Lung (tissue), 12 donors: ENCODE results near the gene UBR4. TPM values are rescaled to one million over a fixed set of nuclear protein-coding genes. Genes with fewer than 3 reads are reported as not detected.

ENCODE experiments used
- ATAC-seq: fragments of 200-7000 bp; cut with Tn5 transposase; one replicate; pipeline ENCODE4 v1.9.1; 2020; ENCODE audit warnings: moderate number of reproducible peaks; ENCODE audit not compliant: insufficient read depth, low FRiP score
- DNase-seq, 3 donors: peaks; one replicate each; pipeline ENCODE4 v3.0.0-alpha.2; 2013 to 2017
- H3K27ac ChIP-seq, 2 donors: one replicate each; pipeline ENCODE4 v1.5.1; 2013; ENCODE audit warnings: mild to moderate bottlenecking in 2 of 2, moderate library complexity in 2 of 2, control low read depth in 1 of 2, inconsistent platforms in 1 of 2, low read depth in 1 of 2, low read length in 1 of 2
- H3K27me3 ChIP-seq, 3 donors: one replicate each; pipeline ENCODE4 v1.5.1; 2013; ENCODE audit warnings: low read length in 2 of 3; ENCODE audit not compliant: control insufficient read depth in 3 of 3, insufficient read depth in 3 of 3
- H3K36me3 ChIP-seq, 4 donors: one replicate each; pipeline ENCODE4 v1.5.1; 2013; ENCODE audit warnings: low read length in 4 of 4, mild to moderate bottlenecking in 1 of 4, moderate library complexity in 1 of 4; ENCODE audit not compliant: control insufficient read depth in 4 of 4, insufficient read depth in 4 of 4
- H3K4me1 ChIP-seq, 5 donors: one replicate each; pipeline ENCODE4 v1.5.1; 2013; ENCODE audit warnings: low read length in 5 of 5, mild to moderate bottlenecking in 2 of 5, moderate library complexity in 1 of 5; ENCODE audit not compliant: control insufficient read depth in 5 of 5, insufficient read depth in 5 of 5
- H3K4me3 ChIP-seq: one replicate; pipeline ENCODE4 v1.5.1; 2013; ENCODE audit warnings: mild to moderate bottlenecking, control low read depth, moderate library complexity
- H3K9ac ChIP-seq, 2 donors: one replicate each; pipeline ENCODE4 v1.5.1; 2013; ENCODE audit warnings: low read length in 2 of 2, control low read depth in 1 of 2; ENCODE audit not compliant: insufficient read depth in 1 of 2
- H3K9me3 ChIP-seq, 4 donors: one replicate each; pipeline ENCODE4 v1.5.1; 2013; ENCODE audit warnings: low read length in 3 of 4, mild to moderate bottlenecking in 1 of 4, moderate library complexity in 1 of 4; ENCODE audit not compliant: control insufficient read depth in 4 of 4, insufficient read depth in 3 of 4
- CTCF ChIP-seq: IDR thresholded peaks from 2 replicates; pipeline ENCODE4 v1.5.1; 2012; ENCODE audit warnings: mild to moderate bottlenecking; ENCODE audit errors: control extremely low read depth, extremely low read depth
- WGBS, 2 donors: extraction: QIAGEN DNeasy Blood & Tissue Kit; methylation state at CpG; one replicate each; pipeline ENCODE4 v1.1.7; 2013; 5-methylcytosine and 5-hydroxymethylcytosine counted together
- polyA plus RNA-seq, 2 donors: library from polyadenylated mRNA; stranded (reverse); fragments of 200-250 nt; gene quantifications; one replicate each; pipeline ENCODE4 v1.2.1, GENCODE V29; 2013
- total RNA-seq, 2 donors: library from RNA; depleted of rRNA in 1 of 2; stranded (reverse); fragments of >200 nt in 1 of 2; gene quantifications; one replicate each; pipeline ENCODE4 v1.2.1, GENCODE V29; 2014 to 2021
- donor health status: control.
- donor health status: control.
- donor health status: Bipolar disorder and iron deficiency.
- donor health status: healthy.
- donor health status: DM: yes; HTN: yes; CAD: no.

UBR4 gene
- total and polyA plus RNA-seq, 4 donors = 90.8 to 128 (median 113) TPM

GRCh38 chr1:19032701-19033514, 177.2 kb downstream of the UBR4 start:
- Histone ChIP-seq H3K27ac (no peak overlapping the region), H3K27me3 (peaks cover 0 to 3% (median 0%) of the 10 kb centered on the region in 3 donors), H3K4me1 (peaks cover 0 to 15% (median 4%) of the 10 kb centered on the region in 5 donors), H3K4me3 (no peak overlapping the region), H3K36me3 (no peaks in the 10 kb centered on the region), H3K9ac (no peak overlapping the region), H3K9me3 (no peaks in the 10 kb centered on the region)
- no peak for TF ChIP-seq CTCF
- DNase-seq (no peak), ATAC-seq (no peak)
- 81 to 89% methylated on average over 20 of the region's 20 CpGs for WGBS, 2 donors

- Histone ChIP-seq H3K27me3 (peaks cover 0 to 3% (median 0%) of the 10 kb centered on the region in 3 donors), H3K4me3 (no peak overlapping the region), H3K4me1 (peaks cover 0 to 15% (median 4%) of the 10 kb centered on the region in 5 donors), H3K9ac (no peak overlapping the region), H3K36me3 (no peaks in the 10 kb centered on the region), H3K27ac (no peak overlapping the region), H3K9me3 (no peaks in the 10 kb centered on the region)
- no peak for ATAC-seq
- no peak for DNase-seq
- TF ChIP-seq CTCF = no peak
- WGBS, 2 donors = 75 to 86% methylated on average over 5 of the region's 5 CpGs
Observed at GRCh38 chr1:19032413-19032695, 177.7 kb downstream of the UBR4 start.

GRCh38 chr1:19029191-19030085, 180.6 kb downstream of the UBR4 start:
- no peak overlapping the region for H3K27ac ChIP-seq
- no peak overlapping the region for H3K9ac ChIP-seq
- peaks cover 0 to 2% (median 0%) of the 10 kb centered on the region in 4 donors for H3K9me3 ChIP-seq
- TF ChIP-seq CTCF = no peak
- no peak for DNase-seq
- no peak overlapping the region for H3K4me3 ChIP-seq
- WGBS, 2 donors = 54 to 63% methylated on average over 21 of the region's 21 CpGs
- H3K36me3 ChIP-seq = no peaks in the 10 kb centered on the region
- no peak for ATAC-seq
- H3K27me3 ChIP-seq = peaks cover 0 to 3% (median 0%) of the 10 kb centered on the region in 3 donors
- H3K4me1 ChIP-seq = no peaks in the 10 kb centered on the region
